Bronchial smooth muscle cell (primary cell): ENCODE data around the gene PDCD2L. TPM values are rescaled to one million over a fixed set of nuclear protein-coding genes. Genes with fewer than 3 reads are reported as not detected.

Experiments used
- total RNA-seq: library from RNA; depleted of rRNA; stranded (reverse); fragments of >200 nt; gene quantifications from 2 replicates; pipeline ENCODE4 v1.2.1, GENCODE V29; 2014

PDCD2L gene
- 6.6 and 13.0 TPM in 2 replicates for total RNA-seq

GRCh38 chr19:34404109-34404909, at the start of gene PDCD2L:
PDCD2L (plus strand) TSS chr19:34404399; CDS start chr19:34404431, 32 bp downstream.

GRCh38 chr19:34364830-34365462, 39.3 kb upstream of the PDCD2L start, which contains the start of gene GPI:
GPI (plus strand) TSS chr19:34365196; CDS start chr19:34365267, 71 bp downstream.

Other genes starting within 250 kb of the PDCD2L start
- gene LSM14A, start 231.9 kb upstream of the PDCD2L start, total RNA-seq = 76.6 and 124 TPM in 2 replicates
- 6.6 and 7.6 TPM in 2 replicates for gene GARRE1, start 149.8 kb upstream of the PDCD2L start, total RNA-seq
- 104 and 111 TPM in 2 replicates for gene GPI, start 39.2 kb upstream of the PDCD2L start, total RNA-seq
- 74.9 and 149 TPM in 2 replicates for gene UBA2, start 24.0 kb downstream of the PDCD2L start, total RNA-seq
- 35.8 and 65.2 TPM in 2 replicates for gene WTIP, start 77.4 kb downstream of the PDCD2L start, total RNA-seq